ENCODE data around the gene ZNF467. TPM values are rescaled to one million over a fixed set of nuclear protein-coding genes. Genes with fewer than 3 reads are reported as not detected.

Gene ZNF467
- total RNA-seq, 2 experiments from 2014 or later = 0.83 to 1.0 TPM

DNA sequence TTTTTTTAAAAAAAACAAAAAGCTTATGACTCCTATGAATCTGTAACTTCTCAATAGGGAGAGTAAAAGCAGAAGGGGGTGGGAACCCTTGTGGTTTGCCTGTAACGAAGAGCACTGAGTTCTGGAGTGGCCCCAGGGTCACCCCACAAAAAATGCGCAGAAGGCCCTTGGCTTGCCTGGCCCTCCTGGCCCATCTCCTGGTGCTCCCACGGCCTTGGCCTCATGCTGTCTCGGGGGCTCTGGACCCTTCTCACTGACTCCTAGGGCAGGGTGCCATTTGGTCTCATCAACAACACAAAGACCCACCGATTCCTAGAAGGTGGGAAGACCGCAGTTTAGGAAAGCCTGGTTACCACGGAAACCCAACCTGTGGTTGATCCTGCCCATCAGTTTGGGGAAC is 40.8 kb downstream of the ZNF467 start:
- no peak for ATAC-seq (ENCODE audit: low read depth)
- Mint-ChIP-seq H3K4me3 (no peak overlapping the region), H3K36me3 (no peaks in the 10 kb centered on the region), H3K9me3 (no peaks in the 10 kb centered on the region), H3K4me1 (no peaks in the 10 kb centered on the region), H3K27ac (no peak overlapping the region), H3K27me3 (peaks cover 7% of the 10 kb centered on the region)
- DNase-seq = no peak
- POLR2A ChIA-PET = interaction anchor here (0.6 kb wide), 1 partner anchor 1097 kb away, joined by 3 read pairs; no protein-coding TSS in a partner anchor

DNA sequence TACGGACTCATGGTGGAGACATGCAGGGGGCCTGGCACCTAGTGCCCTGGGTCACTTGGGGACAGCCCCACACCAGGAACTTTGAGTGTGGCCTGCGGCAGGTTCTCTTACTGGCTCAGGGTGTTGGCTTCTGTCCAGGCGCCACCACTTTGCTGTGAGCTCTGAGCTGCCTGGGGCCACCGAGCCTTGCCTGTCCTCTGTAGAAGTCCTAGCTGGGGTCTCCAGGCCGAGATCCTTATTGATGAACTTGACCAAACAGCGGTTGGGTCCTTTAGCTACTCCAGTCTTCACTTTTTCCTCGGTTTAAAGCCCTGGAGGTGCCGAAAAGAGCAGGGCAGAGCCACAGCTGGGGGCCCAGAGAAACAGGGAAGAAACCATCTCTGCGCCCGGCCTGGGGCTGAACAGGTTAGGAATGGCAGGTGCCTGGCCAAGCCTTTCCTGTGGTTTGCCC is 41.3 kb downstream of the ZNF467 start:
- Mint-ChIP-seq H3K27ac (no peak overlapping the region), H3K36me3 (no peaks in the 10 kb centered on the region), H3K4me1 (no peaks in the 10 kb centered on the region), H3K9me3 (no peaks in the 10 kb centered on the region), H3K27me3 (peaks cover 2% of the 10 kb centered on the region), H3K4me3 (no peak overlapping the region)
- ATAC-seq (ENCODE audit: low read depth) (no peak), DNase-seq (no peak)
- POLR2A ChIA-PET = interaction anchor here (0.6 kb wide), 1 partner anchor 1098 kb away, joined by 3 read pairs; no protein-coding TSS in a partner anchor

DNA sequence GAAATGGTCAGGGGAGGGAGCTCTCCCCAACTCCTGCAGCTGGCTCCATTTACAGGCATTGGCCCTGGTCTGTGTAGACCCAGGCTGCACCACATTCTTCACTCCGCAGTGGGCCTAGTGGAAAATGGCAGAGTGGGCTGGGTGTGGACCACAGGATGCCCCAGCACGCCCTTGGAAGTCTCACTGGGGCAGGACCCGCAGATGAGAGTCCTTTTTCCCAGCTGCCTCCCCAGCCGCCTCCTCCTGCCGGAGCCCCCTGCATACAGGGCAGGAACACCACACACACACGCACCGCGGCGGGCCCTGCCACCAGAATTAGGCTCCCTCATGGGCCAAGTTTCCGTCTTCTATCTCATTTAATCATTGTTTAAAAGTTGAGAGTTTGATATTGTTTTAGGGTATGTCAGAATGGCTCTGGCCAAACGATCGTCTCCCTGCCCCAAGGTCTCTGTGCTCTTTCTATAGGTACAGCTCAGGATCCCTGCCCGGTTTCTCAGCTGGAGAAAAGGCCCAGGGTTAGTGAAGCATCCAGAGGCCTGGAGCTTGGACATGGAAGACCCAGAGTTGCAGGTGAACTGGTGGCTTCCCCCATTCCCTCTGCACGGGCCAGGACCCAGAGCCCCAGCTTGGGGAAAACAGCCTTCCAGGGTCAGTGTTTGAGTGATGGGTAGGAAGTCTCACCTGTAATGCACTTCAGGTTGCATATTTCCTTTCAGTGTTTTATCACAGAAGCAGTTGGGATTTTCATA is 42.0 kb downstream of the ZNF467 start:
- DNase-seq (no peak), ATAC-seq (ENCODE audit: low read depth) (no peak)
- H3K27me3 Mint-ChIP-seq = no peaks in the 10 kb centered on the region
- H3K4me3 Mint-ChIP-seq = no peak overlapping the region
- H3K4me1 Mint-ChIP-seq = no peaks in the 10 kb centered on the region
- POLR2A ChIA-PET = no interaction called here
- H3K9me3 Mint-ChIP-seq = no peaks in the 10 kb centered on the region
- no peaks in the 10 kb centered on the region for H3K36me3 Mint-ChIP-seq
- H3K27ac Mint-ChIP-seq = no peak overlapping the region

DNA sequence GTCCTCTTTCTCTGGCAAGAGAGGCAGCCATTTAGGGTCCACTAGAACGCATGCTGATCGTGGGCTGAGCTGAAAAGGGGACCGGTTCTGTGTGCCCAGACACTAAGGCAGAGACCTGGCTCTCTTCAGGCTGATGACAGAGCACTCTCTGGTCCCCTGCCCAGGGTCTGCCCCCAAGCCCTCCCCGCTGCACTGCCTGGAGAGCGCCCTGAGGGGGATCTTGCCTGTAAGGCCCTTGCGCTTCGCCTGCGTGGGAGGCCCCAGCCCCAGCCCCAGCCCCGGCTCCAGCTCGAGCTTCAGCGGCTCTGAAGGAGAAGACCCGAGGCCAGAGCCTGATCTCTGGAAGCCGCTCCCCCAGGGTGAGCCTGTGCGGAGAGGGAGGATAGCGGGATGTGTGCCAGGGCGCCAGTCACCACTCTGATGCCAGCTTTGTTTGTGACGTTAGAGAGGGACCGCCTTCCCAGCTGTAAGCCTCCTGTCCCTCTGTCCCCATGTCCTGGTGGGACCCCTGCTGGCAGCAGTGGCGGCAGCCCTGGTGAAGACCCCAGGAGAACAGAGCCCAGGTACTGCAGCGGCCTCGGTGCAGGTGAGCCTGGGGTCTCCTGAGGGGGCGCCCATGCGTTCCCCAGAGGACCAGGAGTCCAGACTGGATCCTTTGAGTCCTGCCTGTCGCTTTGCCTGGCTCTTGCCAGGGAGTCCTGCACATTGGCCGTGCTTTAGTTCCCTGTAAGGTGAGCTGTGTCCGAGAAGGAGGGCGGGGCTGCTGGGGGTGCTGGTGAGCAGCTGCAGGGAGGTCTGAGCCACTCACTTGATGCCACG is 43.2 kb downstream of the ZNF467 start:
- DNase-seq (no peak), ATAC-seq (ENCODE audit: low read depth) (no peak)
- Mint-ChIP-seq H3K9me3 (no peaks in the 10 kb centered on the region), H3K36me3 (no peaks in the 10 kb centered on the region), H3K27me3 (no peaks in the 10 kb centered on the region), H3K4me3 (no peak overlapping the region), H3K27ac (no peak overlapping the region), H3K4me1 (no peaks in the 10 kb centered on the region)
- POLR2A ChIA-PET = no interaction called here

DNA sequence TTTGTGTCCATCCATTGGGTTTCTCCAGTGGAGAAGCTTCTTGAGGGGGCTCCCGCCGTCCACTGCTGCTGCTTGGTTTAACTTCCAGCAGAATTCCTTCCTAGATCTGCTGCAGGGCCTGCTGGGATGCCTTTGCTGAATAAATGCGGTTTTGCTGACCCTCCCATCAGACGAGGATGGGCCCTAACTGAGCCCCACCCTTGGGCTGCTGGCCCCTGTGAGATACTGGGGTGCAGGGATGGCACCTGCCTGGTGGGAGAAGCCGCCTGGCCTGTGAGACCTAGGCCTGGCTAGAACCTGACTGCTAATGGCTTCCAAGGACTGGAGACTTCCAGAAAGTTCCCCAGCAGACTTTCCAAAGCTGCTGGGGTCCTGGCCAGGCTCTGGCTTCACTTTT is 43.8 kb downstream of the ZNF467 start:
- H3K9me3 Mint-ChIP-seq = no peaks in the 10 kb centered on the region
- no peak for ATAC-seq (ENCODE audit: low read depth)
- no peaks in the 10 kb centered on the region for H3K36me3 Mint-ChIP-seq
- no peak for DNase-seq
- H3K27ac Mint-ChIP-seq = no peak overlapping the region
- no peaks in the 10 kb centered on the region for H3K27me3 Mint-ChIP-seq
- H3K4me1 Mint-ChIP-seq = no peaks in the 10 kb centered on the region
- POLR2A ChIA-PET = no interaction called here
- H3K4me3 Mint-ChIP-seq = no peak overlapping the region

DNA sequence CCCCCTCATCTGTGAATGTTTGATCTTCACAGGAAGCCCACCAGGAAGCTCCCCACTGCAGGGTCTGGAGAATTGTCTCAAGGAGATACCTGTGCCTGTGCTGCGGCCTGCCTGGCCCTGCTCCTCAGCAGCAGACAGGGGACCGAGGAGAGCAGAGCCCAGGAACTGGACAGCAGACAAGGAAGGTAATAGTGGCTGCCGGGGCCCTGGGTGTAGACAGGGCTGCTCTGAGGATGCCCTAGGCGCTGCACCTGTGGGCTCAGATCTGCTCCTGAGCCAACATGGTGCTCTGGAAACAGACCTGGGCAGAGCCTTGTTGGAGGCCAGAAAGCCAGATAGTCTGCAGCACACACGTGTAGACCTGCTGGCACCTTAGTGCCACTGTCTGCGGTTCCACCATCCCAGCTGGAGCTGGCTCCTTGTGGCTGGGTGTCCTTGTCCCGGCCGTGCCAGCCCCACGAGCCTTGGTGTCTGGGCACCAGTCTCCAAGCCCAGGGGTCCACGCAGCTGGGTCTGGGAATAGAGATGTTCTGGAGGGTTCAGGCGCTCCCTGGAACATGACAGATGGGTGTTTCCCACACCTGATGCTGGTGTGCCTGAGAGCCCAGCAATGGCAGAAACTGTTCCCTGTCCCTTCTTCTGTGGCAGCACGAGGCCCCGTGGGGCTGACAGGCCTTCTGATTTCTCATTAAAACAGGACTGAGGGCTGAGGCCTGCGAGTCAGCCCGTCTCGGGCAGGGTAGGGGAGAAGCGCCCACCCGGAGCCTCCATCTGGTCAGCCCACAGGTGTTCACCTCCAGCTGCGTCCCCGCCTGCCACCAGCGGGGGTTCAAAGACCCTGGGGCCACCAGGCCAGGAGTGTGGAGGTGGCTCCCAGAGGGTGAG is 44.7 kb downstream of the ZNF467 start:
- Mint-ChIP-seq H3K4me1 (no peaks in the 10 kb centered on the region), H3K4me3 (no peak overlapping the region), H3K9me3 (no peaks in the 10 kb centered on the region), H3K27me3 (no peaks in the 10 kb centered on the region), H3K27ac (no peak overlapping the region), H3K36me3 (no peaks in the 10 kb centered on the region)
- POLR2A ChIA-PET = no interaction called here
- DNase-seq (no peak), ATAC-seq (ENCODE audit: low read depth) (no peak)

DNA sequence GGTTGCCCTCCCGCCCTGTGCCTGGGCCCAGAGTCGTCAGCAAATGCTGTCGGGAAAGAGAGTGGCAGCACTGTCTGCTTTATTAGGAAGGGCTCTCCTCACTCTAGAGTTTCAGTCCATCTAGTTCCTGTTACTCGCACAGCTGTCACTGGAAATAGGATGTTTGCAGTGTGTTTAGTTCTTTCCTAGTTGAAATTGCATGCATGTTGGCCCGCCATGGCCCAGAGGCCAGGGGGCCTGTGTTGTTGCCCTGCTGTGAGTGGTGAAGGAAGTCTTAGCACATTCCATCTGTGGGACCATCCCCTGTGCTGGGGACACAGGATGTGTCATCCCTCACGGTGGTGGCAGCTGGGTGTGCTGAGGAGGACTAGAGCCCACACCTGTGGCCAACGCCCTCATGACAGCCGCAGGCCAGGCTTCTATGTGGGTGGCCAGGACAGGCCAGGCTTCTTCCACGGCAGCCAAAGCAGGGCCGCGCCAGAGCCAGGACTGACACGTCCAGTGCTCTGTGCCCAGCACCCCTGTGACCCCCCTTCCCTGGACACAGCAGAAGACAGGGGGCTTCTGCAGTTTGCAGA is 45.4 kb downstream of the ZNF467 start:
- Mint-ChIP-seq H3K4me3 (no peak overlapping the region), H3K27me3 (no peaks in the 10 kb centered on the region), H3K9me3 (no peaks in the 10 kb centered on the region), H3K27ac (no peak overlapping the region), H3K36me3 (no peaks in the 10 kb centered on the region), H3K4me1 (no peaks in the 10 kb centered on the region)
- no peak for ATAC-seq (ENCODE audit: low read depth)
- POLR2A ChIA-PET = no interaction called here
- no peak for DNase-seq

DNA sequence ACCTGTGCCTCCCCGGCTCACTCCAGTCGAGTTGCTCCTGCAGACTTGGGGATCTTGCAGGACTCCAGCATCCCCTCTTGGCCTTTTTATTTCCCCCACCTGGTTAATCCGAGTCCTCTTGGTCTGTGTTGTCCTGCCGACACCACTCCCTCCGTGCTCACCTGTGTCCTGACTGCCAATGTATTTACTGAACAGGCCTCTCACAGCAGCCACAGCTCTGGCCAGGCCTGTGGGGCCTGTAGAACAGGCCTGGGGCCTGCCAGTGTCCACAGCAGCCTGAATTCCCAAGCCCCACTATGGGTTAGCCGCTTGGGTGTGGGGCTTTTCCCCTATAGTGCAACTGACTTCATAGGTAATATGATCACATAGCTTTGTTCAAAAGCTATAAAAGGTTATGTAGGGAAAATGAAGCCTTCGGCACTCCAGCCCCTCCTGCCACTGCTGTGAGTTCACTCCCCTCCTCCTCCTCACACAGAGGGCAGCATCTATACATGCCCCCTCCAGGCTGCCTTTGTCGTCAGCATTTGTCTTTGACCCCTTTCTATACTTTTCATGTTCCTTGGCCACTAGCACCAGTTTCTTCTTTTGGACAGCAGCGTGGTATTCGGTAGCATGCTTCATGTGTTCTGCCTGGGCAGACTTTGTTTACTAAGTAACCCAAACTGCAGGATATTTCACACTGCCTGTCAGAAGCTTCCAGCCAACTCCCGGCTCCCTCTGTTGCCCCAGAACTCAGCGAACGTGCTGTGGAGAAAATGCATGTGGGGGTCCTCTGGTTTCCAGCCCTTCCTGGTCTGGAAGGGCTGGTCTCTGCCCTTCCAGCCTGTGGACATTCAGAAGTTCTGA is 46.1 kb downstream of the ZNF467 start:
- H3K4me1 Mint-ChIP-seq = no peaks in the 10 kb centered on the region
- POLR2A ChIA-PET = no interaction called here
- no peak for ATAC-seq (ENCODE audit: low read depth)
- DNase-seq = no peak
- no peaks in the 10 kb centered on the region for H3K9me3 Mint-ChIP-seq
- no peak overlapping the region for H3K27ac Mint-ChIP-seq
- H3K27me3 Mint-ChIP-seq = no peaks in the 10 kb centered on the region
- no peaks in the 10 kb centered on the region for H3K36me3 Mint-ChIP-seq
- H3K4me3 Mint-ChIP-seq = no peak overlapping the region

DNA sequence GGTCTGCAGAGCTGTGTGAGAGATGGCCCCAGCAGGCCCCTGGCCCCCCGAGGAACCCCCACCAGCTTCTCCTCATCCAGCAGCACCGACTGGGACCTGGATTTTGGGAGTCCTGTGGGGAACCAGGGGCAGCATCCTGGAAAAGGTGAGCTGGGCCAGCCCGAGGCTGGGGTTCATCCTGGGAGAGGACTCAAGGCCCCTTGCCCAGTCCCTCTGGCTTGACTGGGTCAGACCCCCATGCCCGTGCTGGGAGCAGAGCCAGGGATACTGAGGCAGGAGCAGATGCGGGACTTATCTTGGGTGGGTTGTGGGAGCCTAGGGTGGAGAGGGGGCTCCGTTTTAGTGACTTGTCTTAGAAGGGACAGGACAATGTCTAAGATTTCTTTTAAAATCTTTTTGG is 47.5 kb downstream of the ZNF467 start:
- Mint-ChIP-seq H3K27me3 (no peaks in the 10 kb centered on the region), H3K4me1 (no peaks in the 10 kb centered on the region), H3K9me3 (no peaks in the 10 kb centered on the region), H3K36me3 (no peaks in the 10 kb centered on the region), H3K4me3 (no peak overlapping the region), H3K27ac (no peak overlapping the region)
- DNase-seq = no peak
- no peak for ATAC-seq (ENCODE audit: low read depth)
- POLR2A ChIA-PET = no interaction called here

DNA sequence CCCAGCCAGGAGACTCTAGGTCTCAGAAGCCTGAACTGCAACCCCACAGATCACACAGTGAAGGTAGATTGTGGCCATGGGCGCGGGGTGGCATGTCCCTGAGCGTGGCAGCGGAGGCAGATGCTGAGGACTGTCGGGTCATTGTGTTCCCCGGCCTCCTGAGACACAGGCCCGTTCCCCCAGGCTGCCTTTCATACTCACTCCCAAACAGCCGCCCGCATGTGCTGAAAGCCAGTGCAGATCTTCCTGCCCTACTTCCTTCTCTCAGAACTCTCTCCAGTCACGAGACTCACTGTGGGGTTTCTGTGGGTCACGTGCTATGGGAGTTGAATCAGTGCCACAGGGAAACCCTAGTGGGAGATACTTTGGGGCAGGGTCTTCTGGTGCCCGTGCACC is 48.0 kb downstream of the ZNF467 start:
- no peak for DNase-seq
- H3K27ac Mint-ChIP-seq = no peak overlapping the region
- H3K36me3 Mint-ChIP-seq = no peaks in the 10 kb centered on the region
- no peak overlapping the region for H3K4me3 Mint-ChIP-seq
- H3K4me1 Mint-ChIP-seq = no peaks in the 10 kb centered on the region
- ATAC-seq (ENCODE audit: low read depth) = no peak
- H3K9me3 Mint-ChIP-seq = no peaks in the 10 kb centered on the region
- H3K27me3 Mint-ChIP-seq = no peaks in the 10 kb centered on the region
- POLR2A ChIA-PET = no interaction called here

DNA sequence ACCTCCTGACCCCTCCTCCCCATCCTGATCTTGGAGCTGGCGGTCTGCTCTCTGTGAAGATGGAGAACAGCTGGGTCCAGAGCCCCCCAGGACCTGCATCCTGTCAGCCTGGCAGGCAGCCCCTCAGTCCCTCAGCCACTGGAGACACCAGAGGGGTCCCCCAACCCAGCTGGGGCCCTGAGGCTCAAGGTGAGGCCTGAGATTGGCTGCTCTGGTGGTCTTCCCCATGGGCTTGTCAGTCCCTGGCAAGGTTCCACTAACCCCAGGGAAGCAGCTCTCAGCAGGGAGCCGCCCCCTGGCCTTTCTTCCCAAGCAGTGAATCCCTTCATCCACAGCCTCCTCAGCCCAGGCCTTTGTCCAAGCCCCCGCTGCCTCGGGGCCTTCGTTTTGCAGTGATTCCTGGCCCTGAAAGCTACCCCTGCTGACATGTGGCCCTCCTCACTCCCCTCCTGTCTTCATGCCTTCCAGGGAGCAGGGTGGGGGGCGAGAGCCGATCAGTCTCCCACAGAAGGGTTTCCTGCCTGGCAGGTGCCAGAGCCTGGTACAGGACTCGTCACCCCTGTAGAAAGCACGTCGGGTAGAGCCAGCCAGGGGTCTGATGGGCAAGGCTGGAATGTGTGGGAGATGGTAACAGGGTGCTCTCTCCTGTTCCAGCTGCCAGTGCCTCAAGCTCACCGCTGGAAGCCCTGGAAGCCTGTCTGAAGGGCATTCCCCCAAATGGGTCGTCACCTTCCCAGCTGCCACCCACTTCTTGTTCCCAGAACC is 48.5 kb downstream of the ZNF467 start:
- Mint-ChIP-seq H3K9me3 (no peaks in the 10 kb centered on the region), H3K4me3 (no peak overlapping the region), H3K27ac (no peak overlapping the region), H3K4me1 (no peaks in the 10 kb centered on the region), H3K36me3 (no peaks in the 10 kb centered on the region), H3K27me3 (no peaks in the 10 kb centered on the region)
- DNase-seq (no peak), ATAC-seq (ENCODE audit: low read depth) (no peak)
- POLR2A ChIA-PET = no interaction called here
